A673 (cell line): ENCODE results near the gene NMNAT3.

Experiments used
- EZH2 ChIP-seq: fragments of 200-600 bp; sonication (generic); IDR thresholded peaks from 2 replicates; pipeline ENCODE4 v1.6.1; 2017; ENCODE audit warnings: borderline replicate concordance, low read depth, mild to moderate bottlenecking, mixed read lengths, antibody characterized with exemption, low read length; ENCODE audit not compliant: poor library complexity, severe bottlenecking
- TF ChIP-seq, protein P1 (sequence below): fragments of 300-800, 200-600 bp; sonication (generic); conservative IDR thresholded peaks from 2 replicates; pipeline ENCODE4 v1.5.1; 2017; ENCODE audit warnings: low read depth, mild to moderate bottlenecking, antibody characterized with exemption, low read length, moderate library complexity, mixed read lengths

DNA sequence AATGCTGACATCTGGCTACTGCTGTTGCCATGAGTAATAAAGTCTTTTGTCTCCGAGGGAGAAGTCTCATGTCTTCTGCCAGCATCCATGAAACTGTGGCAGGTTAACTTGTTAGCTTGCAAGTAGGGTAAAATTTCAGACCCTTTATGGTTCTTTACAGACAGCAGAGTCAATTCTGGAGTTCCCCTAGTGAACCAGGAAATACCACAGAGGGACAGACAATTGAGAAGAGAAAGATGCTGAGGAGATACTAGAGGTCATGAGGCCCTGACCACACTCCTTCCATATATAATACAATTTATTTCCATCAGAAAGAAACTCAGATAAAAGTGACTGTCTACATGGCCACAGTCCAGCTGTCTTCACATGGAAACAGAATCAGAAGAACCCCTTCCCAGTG, 38.1 kb downstream of the NMNAT3 start:
- TF ChIP-seq, protein P1, sequence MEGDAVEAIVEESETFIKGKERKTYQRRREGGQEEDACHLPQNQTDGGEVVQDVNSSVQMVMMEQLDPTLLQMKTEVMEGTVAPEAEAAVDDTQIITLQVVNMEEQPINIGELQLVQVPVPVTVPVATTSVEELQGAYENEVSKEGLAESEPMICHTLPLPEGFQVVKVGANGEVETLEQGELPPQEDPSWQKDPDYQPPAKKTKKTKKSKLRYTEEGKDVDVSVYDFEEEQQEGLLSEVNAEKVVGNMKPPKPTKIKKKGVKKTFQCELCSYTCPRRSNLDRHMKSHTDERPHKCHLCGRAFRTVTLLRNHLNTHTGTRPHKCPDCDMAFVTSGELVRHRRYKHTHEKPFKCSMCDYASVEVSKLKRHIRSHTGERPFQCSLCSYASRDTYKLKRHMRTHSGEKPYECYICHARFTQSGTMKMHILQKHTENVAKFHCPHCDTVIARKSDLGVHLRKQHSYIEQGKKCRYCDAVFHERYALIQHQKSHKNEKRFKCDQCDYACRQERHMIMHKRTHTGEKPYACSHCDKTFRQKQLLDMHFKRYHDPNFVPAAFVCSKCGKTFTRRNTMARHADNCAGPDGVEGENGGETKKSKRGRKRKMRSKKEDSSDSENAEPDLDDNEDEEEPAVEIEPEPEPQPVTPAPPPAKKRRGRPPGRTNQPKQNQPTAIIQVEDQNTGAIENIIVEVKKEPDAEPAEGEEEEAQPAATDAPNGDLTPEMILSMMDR, result no peak
- no peak for TF ChIP-seq EZH2
